Stimulated activated CD8-positive, alpha-beta memory T cell treated with anti-CD3 and anti-CD28 coated beads, Interleukin-15, amount 100 ng/mL, for 24 hours (primary cell): ENCODE data around the gene COL9A1.

Source experiments
- DNase-seq: peaks from one replicate; pipeline ENCODE4 v3.0.0-alpha.2; 2020; ENCODE audit warnings: low read depth

The COL9A1 gene

DNA sequence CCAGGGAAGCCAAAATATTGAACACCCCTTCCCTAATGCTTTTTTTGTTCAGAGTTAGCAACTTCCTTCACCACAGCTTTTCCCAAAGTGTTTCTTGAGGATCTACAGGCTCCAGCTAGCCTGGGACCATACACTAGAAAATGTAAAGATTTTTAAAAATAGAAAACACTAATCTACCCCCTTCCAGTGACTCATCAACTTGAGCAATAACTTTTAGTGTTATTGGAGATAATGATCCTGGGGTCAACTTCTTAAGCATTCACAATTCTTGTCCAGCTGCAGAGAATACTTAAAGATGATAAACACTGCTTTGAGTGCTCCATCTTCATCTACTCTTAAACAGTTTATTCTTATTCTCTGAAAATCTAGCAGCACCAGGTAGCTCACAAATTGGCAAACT is 131.6 kb downstream of the COL9A1 start:
- no peak for DNase-seq

DNA sequence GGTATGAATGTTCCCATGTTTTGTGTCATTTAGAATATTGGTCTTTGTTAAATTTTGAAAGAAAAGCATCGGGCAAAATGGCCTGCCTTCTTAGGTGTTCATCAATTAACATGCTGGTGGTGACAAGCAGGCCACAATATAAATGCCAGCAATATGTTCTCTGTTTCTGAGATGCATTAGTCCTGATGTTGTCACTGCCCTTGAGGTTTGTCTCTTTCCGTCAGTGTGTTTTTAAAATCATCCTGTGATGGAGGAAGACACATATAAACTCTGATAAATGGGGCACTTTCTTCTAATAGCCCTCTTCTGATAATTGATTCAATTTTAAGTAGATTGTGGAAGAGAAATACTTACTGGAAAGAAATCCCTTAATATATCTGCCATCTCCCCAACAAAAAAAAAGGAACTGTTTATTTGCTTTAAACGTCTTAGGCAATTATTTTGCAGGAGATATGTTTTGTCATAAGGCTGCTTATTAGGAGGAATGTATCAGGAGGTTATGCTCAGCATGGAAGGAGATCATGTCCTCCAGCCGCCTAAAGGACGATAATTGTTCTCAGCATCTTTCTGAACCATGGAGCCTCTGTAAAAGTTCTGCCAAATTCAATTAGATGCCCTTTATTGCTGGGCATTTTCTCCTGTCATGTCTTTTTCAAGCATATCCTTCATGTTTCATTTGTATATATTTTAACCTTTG is 134.1 kb downstream of the COL9A1 start:
- DNase-seq, result no peak
